Measurements from ENCODE around the gene ADCY2. TPM values are rescaled to one million over a fixed set of nuclear protein-coding genes. Genes with fewer than 3 reads are reported as not detected.

The ADCY2 gene
- total RNA-seq, 4 donors from 2014 or later = 4.8 to 9.1 (median 5.7) TPM

DNA sequence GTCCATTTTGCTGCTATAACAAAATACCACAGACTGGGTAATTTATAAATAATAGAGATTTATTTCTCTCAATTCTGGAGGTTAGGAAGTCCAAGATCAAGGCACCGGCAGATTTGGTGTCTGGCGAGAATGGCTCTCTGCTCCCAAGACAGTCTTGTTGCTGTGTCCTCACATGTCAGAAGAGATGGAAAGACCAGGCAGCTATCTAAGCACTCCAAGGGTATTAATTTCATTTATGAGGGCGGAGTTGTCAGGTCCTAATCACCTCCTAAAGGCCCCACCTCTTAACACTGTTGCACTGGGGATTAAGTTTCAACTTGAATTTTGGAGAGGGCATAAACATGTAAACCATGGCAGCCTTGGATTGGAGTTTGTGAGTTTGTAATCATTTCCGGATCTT lies 30.3 kb downstream of the ADCY2 start:
- Histone ChIP-seq H3K27ac (replicated peaks in 1 of 4) (no peak overlapping the region), H3K36me3 (no peaks in the 10 kb centered on the region), H3K9me3 (no peaks in the 10 kb centered on the region), H3K4me1 (peaks cover 0 to 25% (median 15%) of the 10 kb centered on the region in 4 donors), H3K4me3 (no peak overlapping the region), H3K27me3 (no peaks in the 10 kb centered on the region)
- intact Hi-C loops (cut with DNase I) = no loop called here
- no peak for TF ChIP-seq POLR2AphosphoS5 (IDR thresholded peaks at IDR 0.05)
- no peak for TF ChIP-seq POLR2A (IDR thresholded peaks at IDR 0.05; ENCODE audit: low read depth)
- TF ChIP-seq, protein P1, sequence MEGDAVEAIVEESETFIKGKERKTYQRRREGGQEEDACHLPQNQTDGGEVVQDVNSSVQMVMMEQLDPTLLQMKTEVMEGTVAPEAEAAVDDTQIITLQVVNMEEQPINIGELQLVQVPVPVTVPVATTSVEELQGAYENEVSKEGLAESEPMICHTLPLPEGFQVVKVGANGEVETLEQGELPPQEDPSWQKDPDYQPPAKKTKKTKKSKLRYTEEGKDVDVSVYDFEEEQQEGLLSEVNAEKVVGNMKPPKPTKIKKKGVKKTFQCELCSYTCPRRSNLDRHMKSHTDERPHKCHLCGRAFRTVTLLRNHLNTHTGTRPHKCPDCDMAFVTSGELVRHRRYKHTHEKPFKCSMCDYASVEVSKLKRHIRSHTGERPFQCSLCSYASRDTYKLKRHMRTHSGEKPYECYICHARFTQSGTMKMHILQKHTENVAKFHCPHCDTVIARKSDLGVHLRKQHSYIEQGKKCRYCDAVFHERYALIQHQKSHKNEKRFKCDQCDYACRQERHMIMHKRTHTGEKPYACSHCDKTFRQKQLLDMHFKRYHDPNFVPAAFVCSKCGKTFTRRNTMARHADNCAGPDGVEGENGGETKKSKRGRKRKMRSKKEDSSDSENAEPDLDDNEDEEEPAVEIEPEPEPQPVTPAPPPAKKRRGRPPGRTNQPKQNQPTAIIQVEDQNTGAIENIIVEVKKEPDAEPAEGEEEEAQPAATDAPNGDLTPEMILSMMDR (IDR thresholded peaks at IDR 0.05) = no peak
- no peak for TF ChIP-seq EP300 (IDR thresholded peaks at IDR 0.05)
- 93% methylated on average over 4 of the region's 4 CpGs for WGBS
- DNase-seq (ENCODE audit: extremely low spot score) = peak; percentile 55

DNA sequence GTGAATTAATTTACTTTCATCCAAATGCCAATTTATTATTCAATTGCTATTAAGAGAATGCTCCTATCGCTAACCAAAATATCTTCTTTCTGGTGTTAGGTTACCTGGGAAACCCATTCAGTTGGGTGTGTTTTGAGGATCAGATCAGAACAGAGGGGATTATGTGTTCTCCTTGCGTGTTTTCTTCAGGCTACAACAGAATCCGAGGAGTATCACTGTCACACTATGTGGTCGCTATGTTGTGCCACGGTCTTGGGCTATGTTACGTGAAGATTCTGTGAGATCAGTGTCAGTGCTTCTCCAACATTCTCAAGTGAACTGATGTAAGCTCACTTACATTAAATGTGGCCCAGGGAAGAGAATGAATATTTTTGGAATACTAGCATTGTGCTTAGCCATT lies 39.0 kb downstream of the ADCY2 start:
- no peak for DNase-seq (ENCODE audit: extremely low spot score)
- Histone ChIP-seq H3K4me3 (no peak overlapping the region), H3K4me1 (no peaks in the 10 kb centered on the region), H3K9me3 (no peaks in the 10 kb centered on the region), H3K36me3 (no peaks in the 10 kb centered on the region), H3K27ac (replicated peaks in 1 of 4) (no peak overlapping the region), H3K27me3 (no peaks in the 10 kb centered on the region)
- 82% methylated on average over 6 of the region's 6 CpGs for WGBS
- TF ChIP-seq, protein P1 (IDR thresholded peaks at IDR 0.05) = no peak
- TF ChIP-seq EP300 (IDR thresholded peaks at IDR 0.05) (no peak), POLR2A (IDR thresholded peaks at IDR 0.05; ENCODE audit: low read depth) (no peak), POLR2AphosphoS5 (IDR thresholded peaks at IDR 0.05) (no peak)
- intact Hi-C loops (cut with DNase I) = no loop called here

DNA sequence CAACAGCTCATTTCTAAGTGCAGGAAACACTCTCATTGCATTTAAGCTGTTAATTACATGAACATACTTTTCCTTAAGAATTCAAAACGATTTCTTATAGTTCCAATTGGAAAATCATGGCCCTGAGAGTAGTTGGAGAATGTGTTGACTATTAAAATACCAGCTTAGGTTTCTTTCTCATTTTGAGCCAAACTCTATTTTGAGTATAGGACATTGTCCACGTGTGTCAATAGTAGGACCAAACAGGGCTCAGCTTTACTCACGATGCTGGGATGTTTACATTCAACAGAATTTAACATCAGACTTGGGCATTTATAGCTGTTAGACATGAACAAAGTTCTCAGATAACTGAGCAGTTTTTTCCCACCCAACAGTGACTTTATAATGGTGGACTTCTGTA lies 39.6 kb downstream of the ADCY2 start:
- no peaks in the 10 kb centered on the region for H3K4me1 ChIP-seq
- no peaks in the 10 kb centered on the region for H3K36me3 ChIP-seq
- no peaks in the 10 kb centered on the region for H3K27me3 ChIP-seq
- no peak overlapping the region for H3K27ac ChIP-seq (replicated peaks in 1 of 4)
- intact Hi-C loops (cut with DNase I) = no loop called here
- TF ChIP-seq POLR2A (IDR thresholded peaks at IDR 0.05; ENCODE audit: low read depth) = no peak
- TF ChIP-seq POLR2AphosphoS5 (IDR thresholded peaks at IDR 0.05) = no peak
- TF ChIP-seq EP300 (IDR thresholded peaks at IDR 0.05) = no peak
- TF ChIP-seq, protein P1 (IDR thresholded peaks at IDR 0.05) = no peak
- WGBS = 75% methylated on average over 3 of the region's 3 CpGs
- DNase-seq (ENCODE audit: extremely low spot score) = no peak
- no peaks in the 10 kb centered on the region for H3K9me3 ChIP-seq
- no peak overlapping the region for H3K4me3 ChIP-seq

DNA sequence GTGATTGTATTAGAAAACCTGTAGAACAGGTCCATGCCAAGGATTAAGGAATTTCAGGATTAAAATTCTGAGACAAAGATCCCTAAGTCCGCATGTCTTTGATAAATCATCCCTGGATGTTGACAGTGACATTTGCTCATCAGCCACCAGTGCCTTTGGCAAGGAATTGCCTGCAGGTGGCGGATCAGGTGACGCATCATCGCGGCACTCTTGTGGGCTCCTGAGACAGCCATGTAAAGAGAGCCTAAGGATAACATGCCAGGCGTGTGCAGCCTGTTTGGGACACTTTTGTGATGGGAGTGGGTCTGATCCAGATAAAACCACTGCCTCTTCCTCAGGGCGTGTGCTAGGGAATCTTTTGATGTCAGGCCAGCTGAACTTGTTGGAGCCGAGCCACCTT lies 40.6 kb downstream of the ADCY2 start:
- 94% methylated on average over 6 of the region's 8 CpGs for WGBS
- H3K27me3 ChIP-seq = no peaks in the 10 kb centered on the region

More for the DNA sequence above, 40.6 kb downstream of the ADCY2 start:
- no peak for DNase-seq (ENCODE audit: extremely low spot score)
- Histone ChIP-seq H3K36me3 (no peaks in the 10 kb centered on the region), H3K27ac (replicated peaks in 1 of 4) (no peak overlapping the region), H3K4me3 (no peak overlapping the region), H3K9me3 (no peaks in the 10 kb centered on the region), H3K4me1 (no peaks in the 10 kb centered on the region)
- TF ChIP-seq POLR2A (IDR thresholded peaks at IDR 0.05; ENCODE audit: low read depth) (no peak), POLR2AphosphoS5 (IDR thresholded peaks at IDR 0.05) (no peak), EP300 (IDR thresholded peaks at IDR 0.05) (no peak)
- TF ChIP-seq, protein P1 (IDR thresholded peaks at IDR 0.05) = no peak
- intact Hi-C loops (cut with DNase I) = no loop called here
